Esophagus (tissue), 2 donors: ENCODE measurements around the gene SRY. TPM values are rescaled to one million over a fixed set of nuclear protein-coding genes. Genes with fewer than 3 reads are reported as not detected.

Experiments
- H3K27ac ChIP-seq, 2 donors: one replicate each; pipeline ENCODE4 v1.5.1; 2013; ENCODE audit warnings: low read depth in 2 of 2, mild to moderate bottlenecking in 2 of 2, inconsistent platforms in 1 of 2, low read length in 1 of 2, moderate library complexity in 1 of 2
- H3K27me3 ChIP-seq, 2 donors: one replicate each; pipeline ENCODE4 v1.6.1; 2013; ENCODE audit warnings: low read length in 2 of 2, control low read depth in 1 of 2, mild to moderate bottlenecking in 1 of 2; ENCODE audit not compliant: insufficient read depth in 2 of 2, control insufficient read depth in 1 of 2
- H3K36me3 ChIP-seq, 2 donors: one replicate each; pipeline ENCODE4 v1.6.1; 2013; ENCODE audit warnings: low read length in 1 of 2; ENCODE audit not compliant: control insufficient read depth in 2 of 2, insufficient read depth in 2 of 2
- H3K4me1 ChIP-seq, 2 donors: one replicate each; pipeline ENCODE4 v1.6.1; 2013; ENCODE audit warnings: low read length in 1 of 2; ENCODE audit not compliant: control insufficient read depth in 2 of 2, insufficient read depth in 2 of 2
- H3K4me3 ChIP-seq, 2 donors: one replicate each; pipeline ENCODE4 v1.5.1; 2013; ENCODE audit warnings: low read length in 2 of 2, mild to moderate bottlenecking in 2 of 2, low read depth in 1 of 2, moderate library complexity in 1 of 2
- H3K9me3 ChIP-seq, 2 donors: one replicate each; pipeline ENCODE4 v1.6.1; 2013; ENCODE audit warnings: mild to moderate bottlenecking in 2 of 2, low read depth in 1 of 2, low read length in 1 of 2, moderate library complexity in 1 of 2; ENCODE audit not compliant: control insufficient read depth in 2 of 2, insufficient read depth in 1 of 2
- WGBS, 2 donors: extraction: QIAGEN DNeasy Blood & Tissue Kit; methylation state at CpG; one replicate each; pipeline ENCODE4 v1.1.7; 2013; 5-methylcytosine and 5-hydroxymethylcytosine counted together
- polyA plus RNA-seq, 2 donors: library from polyadenylated mRNA; stranded (reverse); fragments of 200-250 nt; gene quantifications; one replicate each; pipeline ENCODE4 v1.2.3, GENCODE V29; 2013
- donor health status: healthy with polysubstance abuse.
- donor health status: Bipolar disorder and iron deficiency.

Gene SRY
- polyA plus RNA-seq, 2 donors = 0.92 TPM; not detected in 1

GRCh38 chrY:2786876-2787512, 488 bp downstream of the SRY start:
- H3K9me3 ChIP-seq = no peaks in the 10 kb centered on the region
- H3K27me3 ChIP-seq = no peaks in the 10 kb centered on the region
- H3K36me3 ChIP-seq = no peaks in the 10 kb centered on the region
- peak overlapping the region in 1 of 2 donors; percentile 49 for H3K27ac ChIP-seq
- no peaks in the 10 kb centered on the region for H3K4me1 ChIP-seq
- peak overlapping the region in 1 of 2 donors; percentile 42 for H3K4me3 ChIP-seq
- 9 to 10% methylated on average over 5 to 28 of the region's 28 CpGs for WGBS, 2 donors

Other genes starting within 250 kb of the SRY start
- gene RPS4Y1, start 53.9 kb upstream of the SRY start, polyA plus RNA-seq = 100 to 1,000 TPM in 1 of 2 donors, under 1 TPM in 1; 0.13 to 291 TPM
- gene ZFY, start 147.7 kb upstream of the SRY start, polyA plus RNA-seq = 1 to 10 TPM in 1 of 2 donors, not detected in 1; 4.0 TPM